Gastrocnemius medialis (tissue), 4 donors: ENCODE results near the gene NECAB3. TPM values are rescaled to one million over a fixed set of nuclear protein-coding genes. Genes with fewer than 3 reads are reported as not detected.

Source experiments
- ATAC-seq, 2 donors: fragments of 150-250 bp; one replicate each; pipeline ENCODE4 v1.9.1; 2016
- DNase-seq, 2 donors: peaks; one replicate each; pipeline ENCODE4 v3.0.0-alpha.2; 2019
- H3K27ac ChIP-seq, 4 donors: fragments of 200-600 bp; sonication (generic); 1 replicate in 1 of 4; 2 replicates in 3 of 4; pipeline ENCODE4 v1.5.1; 2016 to 2018; ENCODE audit warnings: mild to moderate bottlenecking in 2 of 4, moderate library complexity in 1 of 4
- H3K27me3 ChIP-seq, 3 donors: fragments of 200-600 bp; sonication (generic) in 2 of 3; 1 replicate in 1 of 3; 2 replicates in 2 of 3; pipeline versions ENCODE4 v1.5.1 to v1.6.0; 2016 to 2019; ENCODE audit warnings: mild to moderate bottlenecking in 1 of 3, moderate library complexity in 1 of 3
- H3K36me3 ChIP-seq, 2 donors: fragments of 200-600 bp; sonication (generic) in 1 of 2; one replicate each; pipeline ENCODE4 v1.5.1; 2017 to 2018
- H3K4me1 ChIP-seq, 2 donors: fragments of 200-600 bp; sonication (generic) in 1 of 2; one replicate each; pipeline ENCODE4 v1.5.1; 2016 to 2017; ENCODE audit warnings: mild to moderate bottlenecking in 2 of 2
- H3K4me3 ChIP-seq, 4 donors: fragments of 200-600 bp; sonication (generic) in 3 of 4; 1 replicate in 1 of 4; 2 replicates in 3 of 4; pipeline ENCODE4 v1.5.1; 2016 to 2019; ENCODE audit warnings: mild to moderate bottlenecking in 2 of 4
- H3K9me3 ChIP-seq, 3 donors: fragments of 200-600 bp; sonication (generic) in 2 of 3; 1 replicate in 1 of 3; 2 replicates in 2 of 3; pipeline ENCODE4 v1.5.1; 2016 to 2019
- POLR2A ChIP-seq, 2 donors: fragments of 450-650 bp; IDR thresholded peaks; one replicate each; pipeline ENCODE4 v1.6.1; 2017; ENCODE audit warnings: antibody characterized with exemption in 2 of 2, mild to moderate bottlenecking in 2 of 2, moderate library complexity in 2 of 2
- in situ Hi-C, 4 donors: fragments of 200-750 bp; cut with MboI; loops; one replicate each; pipeline versions ENCODE4 v1.15.0 to v1.8.0; 2017; ENCODE audit warnings: low sequenced_read_pairs in 4 of 4
- intact Hi-C: fragments of 100-400 bp; cut with DNase I; formaldehyde crosslinking; loops from one replicate; pipeline ENCODE4 v1.15.1; 2023; ENCODE audit warnings: low total_unique reads
- total RNA-seq, 4 donors: library from RNA; depleted of rRNA; stranded (reverse); fragments of >200 nt; gene quantifications; one replicate each; pipeline versions ENCODE4 v1.1.0 to v1.2.3, GENCODE V29; 2016
- TF ChIP-seq, protein P1 (sequence below), 5 experiments: fragments of 450-650 bp in 3 of 5; fragments of 200-600 bp in 2 of 5; sonication (generic) in 2 of 5; IDR thresholded peaks in 4 of 5; conservative IDR thresholded peaks in 1 of 5; 1 replicate in 4 of 5; 2 replicates in 1 of 5; pipeline ENCODE4 v1.5.1; 2016 to 2019; ENCODE audit warnings: antibody characterized with exemption in 5 of 5, mild to moderate bottlenecking in 3 of 5, moderate library complexity in 3 of 5

The NECAB3 gene
- total RNA-seq, 4 donors from 2014 or later, result 72.3 to 127 (median 107) TPM

DNA sequence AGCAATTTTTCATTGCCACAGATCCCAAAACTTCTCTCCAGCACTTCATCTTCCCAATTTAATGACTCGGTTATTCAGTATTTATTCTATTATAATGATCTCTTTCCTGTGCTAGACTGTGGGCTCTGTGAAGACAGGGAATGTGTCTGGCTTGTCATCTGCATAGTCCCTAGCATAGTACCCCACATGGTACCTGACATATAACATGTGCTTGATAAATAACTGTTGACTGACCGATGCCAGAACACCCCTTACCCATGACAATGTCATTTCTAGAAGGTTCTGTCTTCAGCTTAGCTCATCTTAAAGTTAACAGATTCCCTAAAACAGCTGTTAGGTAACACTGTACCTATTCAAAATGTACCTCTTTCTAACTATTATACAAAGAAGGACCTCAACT lies 42.3 kb upstream of the NECAB3 start:
- peaks cover 0 to 24% of the 10 kb centered on the region in 2 donors for H3K36me3 ChIP-seq
- H3K27ac ChIP-seq, result no peak overlapping the region
- intact Hi-C loops, result no loop called here
- H3K9me3 ChIP-seq, result no peaks in the 10 kb centered on the region
- in situ Hi-C loops, result no loop called here
- no peaks in the 10 kb centered on the region for H3K27me3 ChIP-seq
- ATAC-seq (no peak), DNase-seq (no peak)
- no peak overlapping the region for H3K4me3 ChIP-seq
- H3K4me1 ChIP-seq, result peaks cover 9 to 11% of the 10 kb centered on the region in 2 donors
- TF ChIP-seq, protein P1, sequence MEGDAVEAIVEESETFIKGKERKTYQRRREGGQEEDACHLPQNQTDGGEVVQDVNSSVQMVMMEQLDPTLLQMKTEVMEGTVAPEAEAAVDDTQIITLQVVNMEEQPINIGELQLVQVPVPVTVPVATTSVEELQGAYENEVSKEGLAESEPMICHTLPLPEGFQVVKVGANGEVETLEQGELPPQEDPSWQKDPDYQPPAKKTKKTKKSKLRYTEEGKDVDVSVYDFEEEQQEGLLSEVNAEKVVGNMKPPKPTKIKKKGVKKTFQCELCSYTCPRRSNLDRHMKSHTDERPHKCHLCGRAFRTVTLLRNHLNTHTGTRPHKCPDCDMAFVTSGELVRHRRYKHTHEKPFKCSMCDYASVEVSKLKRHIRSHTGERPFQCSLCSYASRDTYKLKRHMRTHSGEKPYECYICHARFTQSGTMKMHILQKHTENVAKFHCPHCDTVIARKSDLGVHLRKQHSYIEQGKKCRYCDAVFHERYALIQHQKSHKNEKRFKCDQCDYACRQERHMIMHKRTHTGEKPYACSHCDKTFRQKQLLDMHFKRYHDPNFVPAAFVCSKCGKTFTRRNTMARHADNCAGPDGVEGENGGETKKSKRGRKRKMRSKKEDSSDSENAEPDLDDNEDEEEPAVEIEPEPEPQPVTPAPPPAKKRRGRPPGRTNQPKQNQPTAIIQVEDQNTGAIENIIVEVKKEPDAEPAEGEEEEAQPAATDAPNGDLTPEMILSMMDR (IDR thresholded peaks at IDR 0.05 in 4 of 5, conservative IDR thresholded peaks at IDR 0.05 in 1 of 5), result no peak
- TF ChIP-seq POLR2A (IDR thresholded peaks at IDR 0.05), result no peak

DNA sequence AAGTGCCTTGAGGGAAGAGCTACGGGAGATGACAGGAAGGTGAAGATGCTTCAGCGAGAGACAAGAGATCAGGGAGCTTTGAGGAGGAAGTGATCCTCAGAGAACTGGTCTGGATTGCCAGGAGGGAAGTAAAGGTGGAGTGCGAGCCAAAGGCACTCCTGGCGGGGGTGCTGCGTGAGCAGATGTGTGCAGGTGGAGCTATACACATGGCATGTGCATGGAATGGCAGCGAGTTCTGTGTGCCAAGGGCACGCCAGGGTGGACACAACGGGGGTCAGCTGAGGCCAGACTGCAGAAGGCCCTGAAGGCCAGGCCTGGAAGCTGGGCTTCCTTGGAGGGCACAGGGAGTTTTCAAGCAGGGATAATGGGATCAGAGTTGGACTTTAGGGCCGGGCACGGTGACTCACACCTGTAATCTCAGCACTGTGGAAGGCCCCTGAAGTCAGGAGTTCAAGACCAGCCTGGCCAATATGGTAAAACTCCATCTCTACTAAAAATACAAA lies 39.7 kb upstream of the NECAB3 start:
- Histone ChIP-seq H3K27ac (no peak overlapping the region), H3K4me3 (no peak overlapping the region), H3K9me3 (no peaks in the 10 kb centered on the region), H3K4me1 (peaks cover 1% of the 10 kb centered on the region in 2 donors), H3K36me3 (peaks cover 0 to 30% of the 10 kb centered on the region in 2 donors), H3K27me3 (no peaks in the 10 kb centered on the region)
- no peak for ATAC-seq
- in situ Hi-C loops, result no loop called here
- DNase-seq, result no peak
- TF ChIP-seq POLR2A (IDR thresholded peaks at IDR 0.05), result no peak
- TF ChIP-seq, protein P1 (IDR thresholded peaks at IDR 0.05 in 4 of 5, conservative IDR thresholded peaks at IDR 0.05 in 1 of 5), result no peak
- intact Hi-C loops, result no loop called here

DNA sequence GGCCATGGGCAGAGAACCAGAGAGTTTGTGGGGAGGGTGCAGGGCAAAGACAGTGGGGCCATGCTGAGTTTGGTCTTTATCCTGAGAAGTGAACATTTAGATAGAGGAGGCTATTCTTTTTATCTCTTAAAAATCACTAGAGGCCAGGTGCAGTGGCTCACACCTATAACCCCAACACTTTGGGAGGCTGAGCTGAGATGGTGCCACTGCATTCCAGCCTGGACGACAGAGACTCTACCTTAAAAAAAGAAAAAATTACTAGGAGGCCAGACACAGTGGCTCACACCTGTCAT lies 37.2 kb upstream of the NECAB3 start:
- DNase-seq, result no peak
- TF ChIP-seq, protein P1 (IDR thresholded peaks at IDR 0.05 in 4 of 5, conservative IDR thresholded peaks at IDR 0.05 in 1 of 5), result no peak
- no peak for TF ChIP-seq POLR2A (IDR thresholded peaks at IDR 0.05)
- in situ Hi-C loops, result no loop called here
- ATAC-seq, result no peak
- no peaks in the 10 kb centered on the region for H3K9me3 ChIP-seq
- intact Hi-C loops, result no loop called here
- peaks cover 0 to 41% of the 10 kb centered on the region in 2 donors for H3K36me3 ChIP-seq
- H3K4me1 ChIP-seq, result no peaks in the 10 kb centered on the region
- H3K27ac ChIP-seq, result no peak overlapping the region
- no peaks in the 10 kb centered on the region for H3K27me3 ChIP-seq
- no peak overlapping the region for H3K4me3 ChIP-seq

DNA sequence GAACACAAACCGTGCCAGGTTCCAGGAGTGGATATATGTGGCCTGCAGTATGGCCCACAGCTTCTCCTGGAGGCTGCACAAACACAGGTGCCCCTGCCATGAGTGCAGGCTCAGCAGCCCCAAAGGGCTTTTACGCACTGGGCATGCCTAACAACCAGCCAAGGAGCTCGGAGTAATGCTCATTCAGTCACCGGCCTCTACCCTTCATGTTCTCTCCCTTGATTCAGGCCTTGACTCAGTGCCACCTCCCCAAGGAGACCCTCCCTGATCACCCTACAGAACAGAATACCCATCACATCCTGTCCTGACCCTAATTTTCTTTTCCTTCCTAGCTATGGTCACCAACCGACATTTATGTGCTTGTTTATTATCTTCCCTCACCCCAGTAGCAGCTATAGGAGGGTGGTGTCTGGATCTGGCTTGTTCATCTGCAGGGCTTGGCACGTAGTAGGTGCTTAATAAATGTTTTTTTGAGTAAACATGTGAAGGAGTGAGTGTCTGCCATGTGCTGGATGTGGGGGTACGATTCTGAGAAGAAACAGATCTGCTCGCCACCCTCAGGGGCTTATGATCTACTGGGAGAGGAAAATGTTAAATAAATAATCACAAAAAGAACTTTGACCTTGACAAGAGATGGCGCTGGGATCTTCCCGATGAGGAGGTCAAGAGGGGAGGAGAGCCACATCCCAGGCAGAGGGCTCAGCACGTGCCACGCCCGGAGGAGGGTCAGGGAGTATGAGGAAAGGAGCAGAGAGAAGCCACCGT lies 36.6 kb upstream of the NECAB3 start:
- in situ Hi-C loops (no loop called here), intact Hi-C loops (no loop called here)
- H3K4me3 ChIP-seq, result no peak overlapping the region
- no peaks in the 10 kb centered on the region for H3K9me3 ChIP-seq
- no peak for DNase-seq
- H3K27ac ChIP-seq, result no peak overlapping the region
- no peak for TF ChIP-seq POLR2A (IDR thresholded peaks at IDR 0.05)
- TF ChIP-seq, protein P1 (IDR thresholded peaks at IDR 0.05 in 4 of 5, conservative IDR thresholded peaks at IDR 0.05 in 1 of 5), result no peak
- H3K36me3 ChIP-seq, result peaks cover 0 to 41% of the 10 kb centered on the region in 2 donors
- no peaks in the 10 kb centered on the region for H3K27me3 ChIP-seq
- no peaks in the 10 kb centered on the region for H3K4me1 ChIP-seq
- no peak for ATAC-seq
